ENCODE results near the gene SLC27A5.
"Not testable (repeated sequence)": the region's sequence is repeated elsewhere in the genome, so short reads cannot be mapped to it uniquely, and the experiment has no call there.

Gene SLC27A5

DNA sequence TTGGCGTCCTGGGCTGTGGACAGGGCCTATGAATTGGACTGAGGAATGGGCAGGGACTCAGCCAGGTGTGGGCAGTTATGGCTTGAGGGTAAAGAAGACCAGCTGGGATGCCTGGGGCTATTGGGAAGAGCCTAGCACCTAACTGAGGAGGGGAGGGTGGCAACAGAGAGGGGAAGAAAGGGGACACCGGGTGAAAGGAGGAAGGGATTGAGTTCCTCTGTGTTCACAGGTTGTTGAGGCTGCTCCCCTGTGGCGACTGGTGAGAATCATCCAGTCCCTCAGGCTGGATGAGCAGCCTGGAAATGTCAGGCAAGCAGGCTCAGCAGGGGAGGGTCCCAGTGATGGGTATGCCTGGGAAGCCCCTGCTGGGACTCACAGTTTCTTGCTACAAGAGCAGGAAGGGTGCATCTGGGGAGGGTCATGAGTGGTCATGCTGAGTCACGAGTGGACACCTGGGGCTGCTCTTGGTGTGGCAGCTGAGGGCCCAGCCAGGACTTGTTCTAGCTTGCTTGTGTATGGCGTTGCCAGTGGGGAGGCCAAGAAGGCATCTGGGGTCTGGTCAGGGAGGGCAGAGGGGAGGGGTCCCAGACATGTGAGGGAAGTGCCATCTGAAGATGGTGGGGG lies 43.5 kb downstream of the SLC27A5 start:
- no peak for DNase-seq (ENCODE audit: low spot score)

DNA sequence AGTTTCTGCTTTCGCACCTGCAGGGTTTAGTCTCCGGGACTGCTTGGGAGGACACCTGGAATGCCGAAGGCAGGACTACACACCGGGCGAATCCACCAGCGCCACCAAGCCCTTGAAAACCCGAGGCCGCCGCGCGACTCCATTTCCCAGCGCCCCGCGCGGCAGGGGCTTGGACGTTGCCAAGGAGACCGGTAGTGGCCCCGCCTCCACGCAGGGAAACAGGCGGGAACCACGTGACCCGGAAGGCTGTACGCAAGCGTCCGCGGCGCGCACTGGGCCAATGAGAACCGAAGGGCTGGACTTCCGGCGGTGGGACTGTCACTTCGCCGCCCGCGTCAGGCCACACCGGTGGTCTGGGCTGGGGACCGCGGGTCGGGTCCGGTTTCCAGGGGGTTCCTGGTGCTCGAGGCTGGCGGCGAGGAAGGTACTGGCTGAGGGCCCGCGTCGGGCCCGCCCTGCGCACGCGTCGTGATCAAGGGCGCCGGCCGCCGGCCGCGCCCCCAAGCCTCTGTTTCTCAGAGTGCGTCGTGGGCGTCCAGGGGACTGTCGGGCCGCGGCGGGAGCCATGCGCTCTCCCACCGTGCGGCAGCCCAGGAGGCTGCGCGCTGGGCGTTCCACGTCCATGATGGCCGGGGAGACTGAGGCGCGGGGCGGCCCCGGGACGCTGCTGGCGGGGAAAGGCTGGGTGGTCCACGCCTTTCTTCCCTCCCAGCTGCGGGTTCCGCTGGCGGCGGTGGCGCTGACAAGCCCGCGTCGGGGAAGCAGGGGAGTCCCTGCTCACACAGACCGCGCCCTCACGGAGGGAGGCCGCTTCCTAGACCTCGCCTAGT lies 44.8 kb downstream of the SLC27A5 start, which contains the start of gene ZNF324:
Gene ZNF324 (plus strand): TSS at position 321 of the 830 bp plus-strand sequence. CDS start 2,106 bp downstream, outside the sequence.
- DNase-seq (ENCODE audit: low spot score): peak; percentile 97

DNA sequence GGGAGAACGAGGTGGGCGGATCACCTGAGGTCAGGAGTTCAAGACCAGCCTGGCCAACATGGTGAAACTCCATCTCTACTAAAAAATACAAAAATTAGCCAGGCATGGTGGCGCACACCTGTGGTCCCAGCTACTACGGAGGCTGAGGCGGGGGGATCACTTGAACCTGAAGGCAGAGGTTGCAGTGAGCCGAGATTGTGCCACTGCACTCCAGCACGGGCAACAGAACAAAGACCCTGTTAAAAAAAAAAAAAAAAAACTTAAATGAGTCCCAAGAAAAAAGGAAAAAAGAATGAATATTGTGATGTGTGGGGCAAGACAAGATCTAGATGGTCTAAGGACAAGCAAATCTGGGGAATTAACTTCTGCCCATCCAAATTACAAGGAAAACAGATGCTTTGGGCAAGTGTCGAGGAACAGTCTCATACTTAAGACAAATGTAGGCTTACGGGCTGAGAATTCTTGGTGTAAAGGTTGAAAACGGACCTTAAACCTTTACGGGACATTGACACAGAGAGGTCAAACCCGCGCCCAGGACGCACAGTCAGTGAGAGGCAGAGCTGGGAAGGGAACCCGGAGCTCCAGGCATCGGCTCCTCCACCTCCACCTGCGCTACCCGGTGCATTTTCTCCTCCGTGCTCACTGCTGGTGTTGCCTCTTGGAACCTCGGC lies 45.6 kb downstream of the SLC27A5 start:
- no peak for DNase-seq (ENCODE audit: low spot score)

DNA sequence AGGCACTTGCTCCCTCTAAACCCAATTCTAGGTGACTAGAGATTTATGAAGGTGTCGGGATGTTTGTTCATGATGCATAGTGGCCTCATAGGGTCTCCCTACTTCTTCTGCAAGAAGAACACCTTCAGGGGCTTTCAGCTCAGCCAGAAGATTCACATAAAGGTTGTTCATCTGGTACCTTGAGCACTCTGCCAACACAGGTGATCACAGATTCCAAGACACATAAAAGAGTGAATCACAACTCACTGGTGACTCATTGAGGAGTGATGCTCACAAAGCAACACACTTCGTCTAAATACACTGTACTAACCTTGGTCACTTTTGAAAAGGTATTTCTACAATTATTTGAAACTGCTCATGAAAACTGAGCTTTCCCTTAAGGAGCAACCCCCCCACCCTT lies 51.8 kb downstream of the SLC27A5 start:
- DNase-seq (ENCODE audit: low spot score): no peak

DNA sequence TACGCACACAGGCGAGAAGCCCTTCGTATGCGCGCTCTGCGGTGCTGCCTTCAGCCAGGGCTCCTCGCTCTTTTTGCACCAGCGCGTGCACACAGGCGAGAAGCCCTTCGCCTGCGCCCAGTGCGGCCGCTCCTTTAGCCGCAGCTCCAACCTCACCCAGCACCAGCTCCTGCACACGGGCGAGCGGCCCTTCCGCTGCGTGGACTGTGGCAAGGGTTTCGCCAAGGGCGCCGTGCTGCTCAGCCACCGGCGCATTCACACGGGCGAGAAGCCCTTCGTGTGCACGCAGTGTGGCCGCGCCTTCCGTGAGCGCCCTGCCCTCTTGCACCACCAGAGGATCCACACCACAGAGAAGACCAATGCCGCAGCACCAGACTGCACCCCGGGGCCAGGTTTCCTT lies 55.7 kb downstream of the SLC27A5 start:
- DNase-seq (ENCODE audit: low spot score): no peak

DNA sequence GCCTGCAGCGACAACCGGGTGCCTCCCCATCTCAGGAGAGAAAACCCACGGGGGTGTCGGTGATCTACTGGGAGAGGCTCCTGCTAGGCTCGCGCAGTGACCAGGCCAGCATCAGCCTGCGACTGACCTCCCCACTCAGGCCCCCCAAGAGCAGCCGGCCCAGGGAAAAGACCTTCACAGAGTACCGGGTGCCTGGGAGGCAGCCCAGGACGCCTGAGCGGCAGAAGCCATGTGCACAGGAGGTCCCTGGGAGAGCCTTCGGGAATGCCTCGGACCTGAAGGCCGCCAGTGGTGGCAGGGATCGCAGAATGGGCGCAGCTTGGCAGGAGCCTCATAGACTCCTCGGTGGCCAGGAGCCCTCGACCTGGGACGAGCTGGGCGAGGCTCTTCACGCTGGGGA lies 56.5 kb downstream of the SLC27A5 start:
- DNase-seq (ENCODE audit: low spot score): no peak

DNA sequence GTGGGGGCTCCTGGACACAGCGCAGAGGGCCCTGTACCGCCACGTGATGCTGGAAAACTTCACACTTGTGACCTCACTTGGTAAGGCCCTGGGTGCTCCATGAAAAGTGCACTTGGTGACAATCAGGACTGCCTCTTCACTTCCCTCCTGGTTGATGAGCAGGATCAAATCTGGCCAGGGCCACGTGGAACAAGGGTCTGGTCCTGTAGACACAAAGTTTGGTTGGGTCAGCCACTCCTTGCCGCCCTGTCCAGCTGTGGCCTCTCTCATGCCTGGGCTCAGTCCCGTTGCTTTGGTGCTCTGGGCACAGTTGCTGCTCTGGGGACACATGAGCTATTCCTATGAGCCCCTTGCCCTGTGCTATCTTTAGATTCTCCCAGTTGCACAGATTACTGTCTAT lies 58.0 kb downstream of the SLC27A5 start:
- no peak for DNase-seq (ENCODE audit: low spot score)

DNA sequence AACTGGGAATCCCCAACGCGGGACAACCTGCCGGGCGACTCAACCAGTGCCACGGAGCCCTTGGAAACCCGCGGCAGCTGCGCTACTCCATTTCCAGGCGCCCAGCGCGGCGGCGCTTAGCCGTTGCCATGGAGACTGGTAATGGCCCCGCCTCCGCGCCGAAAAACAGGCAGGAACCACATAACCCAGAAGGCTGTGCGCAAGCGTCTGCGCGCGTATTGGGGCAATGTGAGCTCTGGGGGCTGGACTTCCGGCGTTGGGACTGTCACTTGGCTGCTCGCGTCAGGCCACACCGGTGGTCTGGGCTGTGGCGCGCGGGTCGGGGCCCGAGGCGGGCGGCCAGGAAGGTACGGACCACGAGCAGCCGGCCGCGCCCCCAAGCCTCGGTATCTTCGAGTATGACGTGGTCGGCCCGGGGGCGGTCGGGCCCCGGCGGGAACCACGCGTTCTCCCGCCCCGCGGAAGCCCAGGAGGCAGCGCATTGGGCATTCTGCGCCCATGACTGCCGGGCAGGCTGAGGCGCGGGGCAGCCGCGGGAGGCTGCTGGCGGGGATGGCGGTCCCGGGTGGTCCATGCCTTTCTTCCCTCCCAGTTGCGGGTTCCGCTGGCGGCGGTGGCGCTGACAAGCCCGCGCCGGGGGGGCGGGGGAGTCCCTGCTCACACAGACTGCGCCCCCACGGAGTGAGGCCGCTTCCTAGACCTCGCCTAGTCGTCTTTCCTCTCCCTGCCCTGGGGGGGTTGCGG lies 60.3 kb downstream of the SLC27A5 start, which contains the start of gene ZNF324B:
Gene ZNF324B (plus strand): TSS at position 265 of the 744 bp plus-strand sequence. CDS start 2,080 bp downstream, outside the sequence.
- peak; percentile 97 for DNase-seq (ENCODE audit: low spot score)

DNA sequence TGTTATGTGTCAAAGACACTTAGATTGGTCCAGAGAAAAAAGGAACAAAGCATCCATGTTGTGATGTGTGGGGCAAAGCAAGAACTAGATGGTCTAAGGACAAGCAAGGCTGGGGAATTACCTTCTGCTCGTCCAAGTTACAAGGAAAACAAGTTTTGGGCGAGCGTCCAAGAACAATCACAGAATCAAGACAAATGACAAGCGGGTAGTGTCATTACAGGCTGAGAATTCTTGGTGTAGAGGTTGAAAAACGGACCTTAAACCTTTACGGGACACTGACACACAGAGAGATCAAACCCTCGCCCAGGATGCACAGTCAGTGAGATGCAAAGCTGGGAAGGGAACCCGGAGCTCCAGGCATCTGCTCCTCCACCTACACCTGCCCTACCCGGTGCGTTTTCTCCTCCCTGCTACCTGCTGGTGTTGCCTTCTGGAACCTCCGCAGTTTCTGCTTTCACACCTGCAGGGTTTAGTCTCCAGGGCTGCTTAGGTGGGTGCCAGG lies 60.9 kb downstream of the SLC27A5 start:
- DNase-seq (ENCODE audit: low spot score): no peak

DNA sequence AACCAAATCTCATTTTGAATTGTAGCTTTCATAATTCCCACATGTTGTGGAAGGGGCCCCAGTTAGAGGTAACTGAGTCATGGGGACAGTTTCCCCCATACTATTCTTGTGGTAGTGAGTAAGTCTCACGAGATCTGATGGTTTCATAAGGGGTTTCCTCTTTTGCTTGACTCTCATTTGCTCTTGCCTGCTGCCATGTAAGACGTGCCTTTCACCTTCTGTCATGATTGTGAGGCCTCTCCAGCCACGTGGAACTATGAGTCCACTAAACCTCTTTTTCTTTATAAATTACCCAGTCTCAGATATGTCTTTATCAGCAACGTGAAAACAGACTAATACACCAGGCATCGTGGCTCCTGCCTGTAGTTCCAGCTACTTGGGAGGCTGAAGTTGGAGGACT lies 61.8 kb downstream of the SLC27A5 start:
- DNase-seq (ENCODE audit: low spot score): not testable (repeated sequence)

DNA sequence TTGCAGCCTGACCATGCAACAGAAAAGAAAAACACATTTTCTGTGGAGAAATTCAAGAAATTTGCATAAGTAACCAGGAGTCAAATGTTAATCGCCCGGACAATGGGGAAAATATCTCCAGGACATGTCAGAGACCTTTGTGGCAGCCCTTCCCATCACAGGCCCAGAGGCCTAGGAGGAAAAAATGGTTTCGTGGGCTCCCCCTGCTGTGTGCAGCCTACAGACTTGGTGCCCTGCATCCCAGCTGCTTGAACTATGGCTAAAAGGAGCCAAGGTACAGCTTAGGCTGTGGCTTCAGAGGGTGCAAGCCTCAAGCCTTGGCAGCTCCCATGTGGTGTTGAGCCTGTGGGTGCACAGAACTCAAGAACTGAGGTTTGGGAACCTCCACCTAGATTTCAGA lies 62.9 kb downstream of the SLC27A5 start:
- DNase-seq (ENCODE audit: low spot score): not testable (repeated sequence)

Measured in putamen (tissue), 1 donor.